Stimulated activated CD4-positive, alpha-beta T cell treated with anti-CD3 and anti-CD28 coated beads, TNF-alpha, amount 100 ng/mL, for 4 hours (primary cell): ENCODE data around the gene FBXO44.

Experiments used
- DNase-seq, 3 experiments: peaks; one replicate each; pipeline ENCODE4 v3.0.0-alpha.2; 2020; ENCODE audit warnings: low read depth in 3 of 3

FBXO44 gene

GRCh38 chr1:11640101-11640500, 14.6 kb upstream of the FBXO44 start:
- DNase-seq, result no peak

GRCh38 chr1:11640944-11641343, 13.7 kb upstream of the FBXO44 start:
- no peak for DNase-seq

GRCh38 chr1:11641776-11642305, 12.8 kb upstream of the FBXO44 start:
- no peak for DNase-seq

- DNase-seq, result peak; percentile 40 to 53 (median 47)
These were observed 12.2 kb upstream of the FBXO44 start for GRCh38 chr1:11642418-11643017.

GRCh38 chr1:11643782-11644181, 10.9 kb upstream of the FBXO44 start:
- no peak for DNase-seq

- DNase-seq, result no peak
These were observed 9.4 kb upstream of the FBXO44 start for GRCh38 chr1:11645270-11645669.

- DNase-seq, result peak; percentile 60 to 77 (median 61)
These were observed 8.9 kb upstream of the FBXO44 start for GRCh38 chr1:11645670-11646265.

GRCh38 chr1:11646317-11646716, 8.4 kb upstream of the FBXO44 start:
- DNase-seq, result no peak

- DNase-seq, result no peak
These were observed 7.3 kb upstream of the FBXO44 start for GRCh38 chr1:11647333-11647732.

- no peak for DNase-seq
These were observed 6.6 kb upstream of the FBXO44 start for GRCh38 chr1:11648039-11648438.

GRCh38 chr1:11648732-11649158, 5.9 kb upstream of the FBXO44 start:
- peak in 1 of 3 experiments; percentile 27 for DNase-seq

- DNase-seq, result no peak
These were observed 5.4 kb upstream of the FBXO44 start for GRCh38 chr1:11649237-11649623.

- DNase-seq, result no peak
These were observed 4.9 kb upstream of the FBXO44 start for GRCh38 chr1:11649624-11650330.

- DNase-seq, result peak; percentile 48 to 56 (median 54)
These were observed 4.2 kb upstream of the FBXO44 start for GRCh38 chr1:11650331-11650991.

- no peak for DNase-seq
These were observed 3.7 kb upstream of the FBXO44 start for GRCh38 chr1:11651017-11651416.

- no peak for DNase-seq
These were observed 2.4 kb upstream of the FBXO44 start for GRCh38 chr1:11652203-11652780.

- DNase-seq, result no peak
These were observed 1.4 kb upstream of the FBXO44 start for GRCh38 chr1:11653101-11653860.

GRCh38 chr1:11653861-11654136, 878 bp upstream of the FBXO44 start:
- no peak for DNase-seq

- no peak for DNase-seq
These were observed 497 bp downstream of the FBXO44 start for GRCh38 chr1:11654939-11655808.

- DNase-seq, result no peak
These were observed 3.0 kb downstream of the FBXO44 start for GRCh38 chr1:11657654-11658053.

GRCh38 chr1:11658542-11658941, 3.9 kb downstream of the FBXO44 start:
- no peak for DNase-seq
